ENCODE measurements around the gene NOL6. TPM values are rescaled to one million over a fixed set of nuclear protein-coding genes. Genes with fewer than 3 reads are reported as not detected.
A peak's percentile ranks its signal among the peaks of the same experiment; 100 is the strongest.
"Not testable (repeated sequence)": the region's sequence is repeated elsewhere in the genome, so short reads cannot be mapped to it uniquely, and the experiment has no call there.

NOL6 gene
- total RNA-seq, 1 donor: 25.1 TPM

DNA sequence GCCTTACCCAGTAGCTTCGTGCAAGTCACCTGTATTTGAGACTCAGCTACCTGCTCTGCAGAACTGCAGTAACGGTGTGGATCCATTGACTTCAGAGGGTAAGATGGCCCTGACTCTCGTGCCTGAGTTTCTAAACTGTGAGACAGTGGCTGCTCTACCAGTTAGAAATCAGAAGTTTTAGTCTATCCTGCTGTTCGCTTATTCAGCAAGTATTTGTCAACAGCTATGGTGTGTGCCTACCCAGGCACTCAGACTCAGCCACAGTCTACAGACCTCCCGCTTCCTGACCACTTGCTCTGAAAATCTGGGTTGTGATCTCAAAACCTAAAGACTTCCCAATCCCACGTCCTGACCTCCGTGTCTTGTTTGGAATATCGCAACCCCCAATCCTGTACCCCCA is 39.9 kb downstream of the NOL6 start:
- TF ChIP-seq, protein P1, sequence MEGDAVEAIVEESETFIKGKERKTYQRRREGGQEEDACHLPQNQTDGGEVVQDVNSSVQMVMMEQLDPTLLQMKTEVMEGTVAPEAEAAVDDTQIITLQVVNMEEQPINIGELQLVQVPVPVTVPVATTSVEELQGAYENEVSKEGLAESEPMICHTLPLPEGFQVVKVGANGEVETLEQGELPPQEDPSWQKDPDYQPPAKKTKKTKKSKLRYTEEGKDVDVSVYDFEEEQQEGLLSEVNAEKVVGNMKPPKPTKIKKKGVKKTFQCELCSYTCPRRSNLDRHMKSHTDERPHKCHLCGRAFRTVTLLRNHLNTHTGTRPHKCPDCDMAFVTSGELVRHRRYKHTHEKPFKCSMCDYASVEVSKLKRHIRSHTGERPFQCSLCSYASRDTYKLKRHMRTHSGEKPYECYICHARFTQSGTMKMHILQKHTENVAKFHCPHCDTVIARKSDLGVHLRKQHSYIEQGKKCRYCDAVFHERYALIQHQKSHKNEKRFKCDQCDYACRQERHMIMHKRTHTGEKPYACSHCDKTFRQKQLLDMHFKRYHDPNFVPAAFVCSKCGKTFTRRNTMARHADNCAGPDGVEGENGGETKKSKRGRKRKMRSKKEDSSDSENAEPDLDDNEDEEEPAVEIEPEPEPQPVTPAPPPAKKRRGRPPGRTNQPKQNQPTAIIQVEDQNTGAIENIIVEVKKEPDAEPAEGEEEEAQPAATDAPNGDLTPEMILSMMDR (IDR thresholded peaks at IDR 0.05; ENCODE audit: insufficient read depth, low read length): no peak
- no peak overlapping the region for H3K4me3 ChIP-seq (ENCODE audit: low read depth, low read length)
- DNase-seq (ENCODE audit: low read depth): no peak

DNA sequence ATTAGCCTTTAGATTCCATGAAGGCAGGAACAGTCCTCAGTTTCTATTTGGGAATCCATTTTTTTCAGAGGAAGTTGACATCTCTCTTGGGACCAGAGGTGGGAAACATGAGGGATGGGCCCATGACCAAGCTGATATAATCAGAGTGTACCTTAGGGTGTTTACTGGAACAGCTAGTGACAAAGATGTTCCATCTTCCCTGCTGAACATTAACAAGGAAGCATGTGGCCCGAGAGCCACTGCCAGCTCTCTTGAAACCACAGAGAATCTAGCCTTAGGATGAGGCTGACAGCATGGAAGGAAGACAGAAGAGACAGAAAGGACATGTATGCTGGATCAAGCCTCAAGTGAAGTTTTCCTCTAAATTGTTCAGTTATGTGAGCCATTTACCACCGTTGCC is 42.3 kb downstream of the NOL6 start:
- DNase-seq (ENCODE audit: low read depth): no peak
- TF ChIP-seq, protein P1 (IDR thresholded peaks at IDR 0.05; ENCODE audit: insufficient read depth, low read length): no peak

DNA sequence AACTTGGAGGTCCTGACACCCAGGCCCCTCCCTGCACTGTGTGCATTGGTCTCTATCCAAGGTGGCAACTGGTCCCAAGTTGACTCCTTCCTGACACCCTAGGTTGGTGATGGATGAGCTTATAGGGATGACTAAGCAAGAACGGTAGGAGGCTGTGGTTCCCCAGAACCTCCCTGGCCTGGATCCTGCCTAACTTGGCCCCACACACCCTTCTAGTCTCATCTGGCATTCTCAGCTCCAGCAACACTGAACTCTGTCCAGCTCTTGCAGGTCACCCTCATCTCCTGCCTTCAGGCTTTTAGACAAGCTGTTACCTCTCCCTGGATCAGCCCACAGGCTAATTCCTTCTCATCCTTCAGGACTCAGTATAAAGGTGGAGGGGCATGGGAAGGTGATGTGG is 42.8 kb downstream of the NOL6 start:
- DNase-seq (ENCODE audit: low read depth): peak; percentile 46
- TF ChIP-seq, protein P1 (IDR thresholded peaks at IDR 0.05; ENCODE audit: insufficient read depth, low read length): no peak

More for the DNA sequence above, 42.3 kb downstream of the NOL6 start:
- no peak overlapping the region for H3K4me3 ChIP-seq (ENCODE audit: low read depth, low read length)

DNA sequence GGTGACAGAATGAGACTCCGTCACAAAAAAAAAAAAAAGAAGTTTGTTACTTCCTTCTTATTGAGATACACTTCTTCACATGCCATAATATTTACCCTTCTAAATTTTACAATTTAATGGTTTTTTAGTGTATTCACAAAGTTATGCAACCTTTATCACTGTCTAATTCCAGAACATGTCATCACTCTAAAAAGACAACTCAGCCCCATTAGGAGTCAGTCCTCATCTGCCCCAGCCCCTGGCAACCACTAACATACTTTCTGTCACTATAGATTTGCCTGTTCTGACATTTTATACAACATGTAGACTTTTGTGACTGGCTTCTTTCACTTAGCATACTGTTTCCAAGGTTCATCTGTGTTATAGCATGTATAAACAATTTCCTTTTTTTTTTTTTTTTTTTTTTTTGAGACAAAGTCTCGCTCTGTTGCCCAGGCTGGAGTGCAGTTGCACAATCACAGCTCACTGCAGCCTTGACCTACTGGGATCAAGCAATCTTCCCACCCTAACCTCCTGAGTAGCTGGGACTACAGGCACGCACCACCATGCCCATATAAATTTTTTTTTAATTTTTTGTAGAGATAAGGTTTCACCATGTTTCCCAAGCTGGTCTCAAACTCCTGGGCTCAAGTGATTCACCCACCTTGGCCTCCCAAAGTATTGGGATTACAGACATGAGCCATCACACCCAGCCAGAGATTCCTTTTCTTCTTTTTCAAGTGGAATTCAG is 44.3 kb downstream of the NOL6 start:
- TF ChIP-seq, protein P1 (IDR thresholded peaks at IDR 0.05; ENCODE audit: insufficient read depth, low read length): no peak
- DNase-seq (ENCODE audit: low read depth): peak; percentile 19
- H3K4me3 ChIP-seq (ENCODE audit: low read depth, low read length): no peak overlapping the region

More for the DNA sequence above, 42.8 kb downstream of the NOL6 start:
- H3K4me3 ChIP-seq (ENCODE audit: low read depth, low read length): no peak overlapping the region

DNA sequence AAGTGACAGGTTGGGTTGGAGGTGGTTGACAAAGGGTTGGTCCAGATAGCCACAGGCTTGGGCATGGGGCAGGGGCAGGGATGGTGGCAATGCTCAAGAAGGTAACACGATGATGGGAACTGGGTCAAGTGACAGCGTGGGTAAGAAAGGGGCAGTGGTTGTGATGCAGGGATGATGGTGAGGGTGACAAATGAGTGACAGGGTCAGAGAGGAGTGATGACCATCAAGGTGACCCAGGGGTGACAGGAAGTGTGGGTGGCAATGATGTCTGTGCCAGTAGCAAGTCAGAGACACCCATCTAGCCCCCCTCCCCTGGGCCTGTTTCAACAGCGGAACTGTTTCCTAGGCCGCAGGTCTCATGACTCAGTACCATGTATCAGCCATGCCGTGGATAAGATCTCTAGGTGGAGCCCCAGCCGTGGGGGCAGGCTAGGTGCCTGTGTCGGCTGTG is 46.9 kb downstream of the NOL6 start:
- DNase-seq (ENCODE audit: low read depth): no peak
- no peak overlapping the region for H3K4me3 ChIP-seq (ENCODE audit: low read depth, low read length)
- TF ChIP-seq, protein P1 (IDR thresholded peaks at IDR 0.05; ENCODE audit: insufficient read depth, low read length): no peak

DNA sequence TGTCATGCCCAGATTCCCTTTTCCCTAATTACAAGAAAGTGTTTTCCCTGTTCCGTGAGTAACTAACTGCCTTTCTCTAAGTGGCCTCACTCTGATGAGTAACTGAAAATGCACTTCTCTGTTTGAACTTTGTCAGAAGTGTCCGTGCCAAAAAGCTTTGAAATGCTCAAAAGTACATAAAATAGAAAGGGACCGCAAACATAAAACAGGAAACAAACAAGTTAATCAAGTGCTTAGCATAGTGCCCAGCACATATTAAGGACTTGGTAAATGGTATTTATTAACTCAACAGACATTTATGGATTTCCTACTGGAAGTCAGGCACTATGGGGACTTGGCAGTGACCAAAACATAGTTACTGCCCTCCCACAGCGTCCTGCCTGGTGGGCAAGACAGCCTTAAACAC is 48.6 kb downstream of the NOL6 start:
- no peak overlapping the region for H3K4me3 ChIP-seq (ENCODE audit: low read depth, low read length)
- no peak for DNase-seq (ENCODE audit: low read depth)
- TF ChIP-seq, protein P1 (IDR thresholded peaks at IDR 0.05; ENCODE audit: insufficient read depth, low read length): no peak

DNA sequence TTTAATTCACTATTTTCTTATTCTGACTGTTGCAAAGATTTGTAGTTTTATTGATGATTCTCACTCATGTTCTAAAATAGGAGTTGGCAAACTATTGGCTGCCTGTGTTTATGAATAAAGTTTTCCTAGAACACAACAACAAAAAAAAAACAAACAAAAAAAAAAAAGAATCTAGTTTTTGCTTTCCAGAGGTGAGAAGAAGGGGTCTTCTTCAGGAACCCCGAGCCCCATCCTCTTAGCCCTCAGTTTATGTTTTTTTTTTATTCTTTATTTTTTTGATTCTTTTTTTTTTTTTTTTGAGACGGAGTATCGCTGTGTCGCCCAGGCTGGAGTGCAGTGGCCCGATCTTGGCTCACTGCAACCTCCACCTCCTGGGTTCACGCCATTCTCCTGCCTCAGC is 49.2 kb downstream of the NOL6 start:
- H3K4me3 ChIP-seq (ENCODE audit: low read depth, low read length): not testable (repeated sequence)

DNA sequence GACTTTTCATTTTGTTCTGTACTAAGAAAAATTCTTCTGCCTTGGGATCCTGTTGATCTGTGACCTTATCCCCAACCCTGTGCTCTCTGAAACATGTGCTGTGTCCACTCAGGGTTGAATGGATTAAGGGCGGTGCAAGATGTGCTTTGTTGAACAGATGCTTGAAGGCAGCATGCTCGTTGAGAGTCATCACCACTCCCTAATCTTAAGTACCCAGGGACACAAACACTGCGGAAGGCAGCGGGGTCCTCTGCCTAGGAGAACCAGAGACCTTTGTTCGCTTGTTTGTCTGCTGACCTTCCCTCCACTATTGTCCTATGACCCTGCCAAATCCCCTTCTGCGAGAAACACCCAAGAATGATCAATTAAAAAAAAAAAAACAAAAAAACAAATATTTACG is 49.7 kb downstream of the NOL6 start:
- not testable (repeated sequence) for H3K4me3 ChIP-seq (ENCODE audit: low read depth, low read length); DNase-seq (ENCODE audit: low read depth)

More for the DNA sequence above, 49.2 kb downstream of the NOL6 start:
- not testable (repeated sequence) for DNase-seq (ENCODE audit: low read depth)
